HG02571 (cell line): ENCODE measurements around the gene NCAPH2.

Experiments
- ATAC-seq: cut with Tn5 transposase; IDR thresholded peaks from one replicate; pipeline ENCODE4 v1.9.1; 2021; ENCODE audit warnings: mild to moderate bottlenecking, moderate library complexity; ENCODE audit not compliant: unreplicated experiment

The NCAPH2 gene

GRCh38 chr22:50488886-50489285 is 19.1 kb upstream of the NCAPH2 start:
- ATAC-seq, result no peak

GRCh38 chr22:50489363-50490243 is 18.4 kb upstream of the NCAPH2 start:
- no peak for ATAC-seq

GRCh38 chr22:50490531-50491308 is 17.3 kb upstream of the NCAPH2 start:
- no peak for ATAC-seq

- ATAC-seq, result no peak
These were observed 10.9 kb upstream of the NCAPH2 start for GRCh38 chr22:50497093-50497492.

- ATAC-seq, result no peak
These were observed 9.6 kb upstream of the NCAPH2 start for GRCh38 chr22:50498322-50498890.

- no peak for ATAC-seq
These were observed 7.6 kb upstream of the NCAPH2 start for GRCh38 chr22:50500452-50500851.

GRCh38 chr22:50502096-50502495 is 5.9 kb upstream of the NCAPH2 start:
- ATAC-seq, result no peak

- ATAC-seq, result no peak
These were observed 5.2 kb upstream of the NCAPH2 start for GRCh38 chr22:50502628-50503474.

GRCh38 chr22:50503475-50504145 is 4.4 kb upstream of the NCAPH2 start:
- ATAC-seq, result no peak

- ATAC-seq, result no peak
These were observed 3.4 kb upstream of the NCAPH2 start for GRCh38 chr22:50504369-50505211.

- no peak for ATAC-seq
These were observed 2.7 kb upstream of the NCAPH2 start for GRCh38 chr22:50505276-50505775.

GRCh38 chr22:50505776-50506610 is 2.0 kb upstream of the NCAPH2 start:
- ATAC-seq, result no peak

GRCh38 chr22:50506611-50507420 is 1.2 kb upstream of the NCAPH2 start:
- ATAC-seq, result no peak

GRCh38 chr22:50507421-50507990 is 518 bp upstream of the NCAPH2 start, which contains the start of gene LMF2:
LMF2 (minus strand) TSS chr22:50507702; CDS start chr22:50507675, 27 bp downstream.
- peak; percentile 44 for ATAC-seq

GRCh38 chr22:50508897-50509296 is 873 bp downstream of the NCAPH2 start:
- no peak for ATAC-seq

- no peak for ATAC-seq
These were observed 5.2 kb downstream of the NCAPH2 start for GRCh38 chr22:50513175-50513574.

- no peak for ATAC-seq
These were observed 8.0 kb downstream of the NCAPH2 start for GRCh38 chr22:50516068-50516467.
